K562 (cell line): ENCODE measurements around the gene DGKZ. TPM values are rescaled to one million over a fixed set of nuclear protein-coding genes. Genes with fewer than 3 reads are reported as not detected.

Source experiments
- CHAMP1 ChIP-seq: fragments of 450-650 bp; IDR thresholded peaks from 2 replicates; pipeline ENCODE4 v1.6.1; 2016; ENCODE audit warnings: mild to moderate bottlenecking
- E4F1 ChIP-seq: fragments of 250-450 bp; sonication (Bioruptor Pico); IDR thresholded peaks from 2 replicates; pipeline ENCODE4 v1.5.0; 2021; ENCODE audit warnings: mild to moderate bottlenecking, borderline replicate concordance
- EHMT2 ChIP-seq: fragments of 450-650 bp; IDR thresholded peaks from 2 replicates; pipeline ENCODE4 v1.6.1; 2018; ENCODE audit warnings: antibody characterized with exemption
- HMBOX1 ChIP-seq: sonication (generic); IDR thresholded peaks from 2 replicates; pipeline ENCODE4 v1.6.1; 2016
- POLR2A ChIP-seq: fragments of 450-650 bp; conservative IDR thresholded peaks from 2 replicates; pipeline ENCODE4 v1.6.1; 2016
- POLR3A ChIP-seq: IDR thresholded peaks from 2 replicates; pipeline ENCODE4 v1.6.1; 2011; ENCODE audit warnings: borderline replicate concordance, mild to moderate bottlenecking, moderate library complexity; ENCODE audit not compliant: insufficient read length, insufficient read depth; ENCODE audit errors: extremely low read depth
- RBM34 ChIP-seq: fragments of 200-400 bp; formaldehyde crosslinking; IDR thresholded peaks from 2 replicates; pipeline ENCODE4 v1.6.1; 2018; ENCODE audit warnings: low read length, borderline replicate concordance; ENCODE audit not compliant: insufficient read depth
- RERE ChIP-seq: sonication (generic); formaldehyde crosslinking; IDR thresholded peaks from 2 replicates; pipeline ENCODE4 v1.8.0; 2023; ENCODE audit warnings: missing genetic modification reagents, mild to moderate bottlenecking, borderline replicate concordance
- SMARCB1 ChIP-seq: IDR thresholded peaks from 2 replicates; pipeline ENCODE4 v1.6.1; 2011; ENCODE audit warnings: improper control_type of control experiment, low read depth; ENCODE audit not compliant: insufficient read length
- SRSF3 ChIP-seq: fragments of 200-400 bp; formaldehyde crosslinking; IDR thresholded peaks from 2 replicates; pipeline ENCODE4 v1.6.1; 2016; ENCODE audit warnings: mild to moderate bottlenecking, low read length, moderate library complexity; ENCODE audit not compliant: insufficient read depth
- ZBTB26 ChIP-seq: fragments of 450-650 bp; formaldehyde crosslinking; IDR thresholded peaks from 2 replicates; pipeline ENCODE4 v1.4.0; 2022; ENCODE audit warnings: missing genetic modification characterization
- ZKSCAN8 ChIP-seq: fragments of 200-800 bp; sonication (Bioruptor generic); IDR thresholded peaks from 2 replicates; pipeline ENCODE4 v1.6.1; 2016; ENCODE audit warnings: missing genetic modification characterization, missing compliant biosample characterization
- ZNF212 ChIP-seq: fragments of 450-650 bp; formaldehyde crosslinking; IDR thresholded peaks from 2 replicates; pipeline ENCODE4 v1.4.0; 2020; ENCODE audit warnings: mild to moderate bottlenecking
- polyA plus RNA-seq, 8 experiments: library from polyadenylated mRNA; depleted of rRNA in 4 of 8; stranded (reverse) in 5 of 8; unstranded in 3 of 8; fragments of >200 nt; fragmentation: Nextera tagmentation in 2 of 8; fragmentation: Illumina TruSeq in 1 of 8; extraction: Ambion mirVana in 2 of 8; extraction: Trizol in 1 of 8; gene quantifications; 2 replicates each; pipeline versions ENCODE4 v1.2.1 to v1.2.3, GENCODE V29; 2011 to 2014; ENCODE audit warnings: inconsistent platforms in 1 of 8, missing spikeins in 1 of 8
- total RNA-seq, 7 experiments: library from RNA; depleted of rRNA in 6 of 7; stranded (reverse); fragments of >200 nt in 6 of 7; fragmentation: Illumina TruSeq in 2 of 7; extraction: Trizol in 2 of 7; gene quantifications; 2 replicates each; pipeline versions ENCODE4 v1.2.1 to v1.2.3, GENCODE V29; 2011 to 2021; ENCODE audit warnings: low replicate concordance in 1 of 7

The DGKZ gene
- total and polyA plus RNA-seq, 9 of the 15 experiments (the other 6 are each of a cell fraction or from before 2014, with no cell fraction given): 0.51 to 100 (median 44.2) TPM

- TF ChIP-seq POLR3A (no peak), SMARCB1 (no peak), EHMT2 (no peak), ZBTB26 (CRISPR knock-in tag) (no peak), E4F1 (CRISPR knock-in tag) (no peak), CHAMP1 (no peak), ZNF212 (no peak), RERE (CRISPR knock-in tag) (peak; percentile 85), SRSF3 (no peak), POLR2A (peak; percentile 31), HMBOX1 (no peak), ZKSCAN8 (CRISPR knock-in tag) (no peak), RBM34 (no peak)
These were observed 34.0 kb downstream of the DGKZ start, which contains the start of gene MDK (continued) for GRCh38 chr11:46381048-46381818.
